SK-N-SH treated with all-trans-retinoic acid at 6 μM for 48 hours (cell line): ENCODE measurements around the gene POLR1D.

ENCODE experiments used
- ARNTL ChIP-seq: fragments of 450-650 bp; formaldehyde crosslinking; IDR thresholded peaks from 2 replicates; pipeline ENCODE4 v1.5.0; 2020; ENCODE audit warnings: low read depth, mild to moderate bottlenecking, moderate library complexity, borderline replicate concordance
- OSR1 ChIP-seq: fragments of 250-450 bp; sonication (Bioruptor Pico); IDR thresholded peaks from 2 replicates; pipeline ENCODE4 v1.8.0; 2022; ENCODE audit warnings: moderate library complexity, mild to moderate bottlenecking, inconsistent platforms
- ZFP3 ChIP-seq: fragments of 250-450 bp; sonication (Bioruptor Pico); IDR thresholded peaks from 2 replicates; pipeline ENCODE4 v1.5.0; 2020; ENCODE audit warnings: mild to moderate bottlenecking, moderate library complexity
- ZFP30 ChIP-seq: fragments of 450-650 bp; formaldehyde crosslinking; IDR thresholded peaks from 2 replicates; pipeline ENCODE4 v1.5.0; 2022; ENCODE audit warnings: mild to moderate bottlenecking, moderate library complexity

- TF ChIP-seq ZFP3 (CRISPR knock-in tag), result no peak
- no peak for TF ChIP-seq ZFP30 (CRISPR knock-in tag)
- no peak for TF ChIP-seq OSR1 (CRISPR knock-in tag)
- TF ChIP-seq ARNTL (CRISPR knock-in tag), result no peak
Observed at GRCh38 chr13:27619093-27619727, 2.5 kb upstream of the POLR1D start.
